Glutamatergic neuron (in vitro differentiated cells): ENCODE results near the gene FBXO17. TPM values are rescaled to one million over a fixed set of nuclear protein-coding genes. Genes with fewer than 3 reads are reported as not detected.
A peak's percentile ranks its signal among the peaks of the same experiment; 100 is the strongest.
"Not testable (repeated sequence)": the region's sequence is repeated elsewhere in the genome, so short reads cannot be mapped to it uniquely, and the experiment has no call there.

Experiments
- DNase-seq: peaks from one replicate; pipeline ENCODE4 v3.0.0; 2022
- H3K27ac Mint-ChIP-seq: one replicate; pipeline ENCODE4 v1.8.0; 2020; ENCODE audit warnings: mild to moderate bottlenecking, mixed read lengths, inconsistent platforms; ENCODE audit not compliant: unreplicated experiment
- H3K27me3 Mint-ChIP-seq: one replicate; pipeline ENCODE4 v1.8.0; 2020; ENCODE audit warnings: mild to moderate bottlenecking, moderate library complexity, mixed read lengths, inconsistent platforms; ENCODE audit not compliant: unreplicated experiment
- H3K36me3 Mint-ChIP-seq: one replicate; pipeline ENCODE4 v1.8.0; 2020; ENCODE audit warnings: mild to moderate bottlenecking, mixed read lengths, inconsistent platforms; ENCODE audit not compliant: unreplicated experiment
- H3K4me1 Mint-ChIP-seq: one replicate; pipeline ENCODE4 v1.8.0; 2020; ENCODE audit warnings: mild to moderate bottlenecking, low read depth, mixed read lengths, inconsistent platforms; ENCODE audit not compliant: unreplicated experiment
- H3K4me3 Mint-ChIP-seq: one replicate; pipeline ENCODE4 v1.8.0; 2020; ENCODE audit warnings: mild to moderate bottlenecking, mixed read lengths, inconsistent platforms; ENCODE audit not compliant: unreplicated experiment
- H3K9me3 Mint-ChIP-seq: one replicate; pipeline ENCODE4 v1.8.0; 2020; ENCODE audit warnings: mild to moderate bottlenecking, moderate library complexity, mixed read lengths, inconsistent platforms; ENCODE audit not compliant: unreplicated experiment
- total RNA-seq: library from RNA; stranded (reverse); fragmentation: NEBNext Ultra II Directional; extraction: Animal tissue kit (Norgen Biotek cat#: 25700); gene quantifications from one replicate; pipeline ENCODE4 v1.2.1, GENCODE V29; 2021; ENCODE audit not compliant: unreplicated experiment
- TF ChIP-seq, protein P1 (sequence below): fragments of 200-600 bp; sonication (generic); IDR thresholded peaks from one replicate; pipeline ENCODE4 v1.5.0; 2021; ENCODE audit not compliant: partially characterized antibody, unreplicated experiment

FBXO17 gene
- total RNA-seq, 1 donor from 2014 or later, result 5.5 TPM

- Mint-ChIP-seq H3K36me3 (no peaks in the 10 kb centered on the region), H3K4me3 (peak overlapping the region; percentile 88), H3K9me3 (peaks cover 3% of the 10 kb centered on the region), H3K27ac (peak overlapping the region; percentile 22), H3K27me3 (peaks cover 8% of the 10 kb centered on the region), H3K4me1 (peaks cover 11% of the 10 kb centered on the region)
- TF ChIP-seq, protein P1, sequence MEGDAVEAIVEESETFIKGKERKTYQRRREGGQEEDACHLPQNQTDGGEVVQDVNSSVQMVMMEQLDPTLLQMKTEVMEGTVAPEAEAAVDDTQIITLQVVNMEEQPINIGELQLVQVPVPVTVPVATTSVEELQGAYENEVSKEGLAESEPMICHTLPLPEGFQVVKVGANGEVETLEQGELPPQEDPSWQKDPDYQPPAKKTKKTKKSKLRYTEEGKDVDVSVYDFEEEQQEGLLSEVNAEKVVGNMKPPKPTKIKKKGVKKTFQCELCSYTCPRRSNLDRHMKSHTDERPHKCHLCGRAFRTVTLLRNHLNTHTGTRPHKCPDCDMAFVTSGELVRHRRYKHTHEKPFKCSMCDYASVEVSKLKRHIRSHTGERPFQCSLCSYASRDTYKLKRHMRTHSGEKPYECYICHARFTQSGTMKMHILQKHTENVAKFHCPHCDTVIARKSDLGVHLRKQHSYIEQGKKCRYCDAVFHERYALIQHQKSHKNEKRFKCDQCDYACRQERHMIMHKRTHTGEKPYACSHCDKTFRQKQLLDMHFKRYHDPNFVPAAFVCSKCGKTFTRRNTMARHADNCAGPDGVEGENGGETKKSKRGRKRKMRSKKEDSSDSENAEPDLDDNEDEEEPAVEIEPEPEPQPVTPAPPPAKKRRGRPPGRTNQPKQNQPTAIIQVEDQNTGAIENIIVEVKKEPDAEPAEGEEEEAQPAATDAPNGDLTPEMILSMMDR, result no peak
- peak; percentile 23 for DNase-seq
Observed at GRCh38 chr19:38975861-38976271, 324 bp upstream of the FBXO17 start.

DNA sequence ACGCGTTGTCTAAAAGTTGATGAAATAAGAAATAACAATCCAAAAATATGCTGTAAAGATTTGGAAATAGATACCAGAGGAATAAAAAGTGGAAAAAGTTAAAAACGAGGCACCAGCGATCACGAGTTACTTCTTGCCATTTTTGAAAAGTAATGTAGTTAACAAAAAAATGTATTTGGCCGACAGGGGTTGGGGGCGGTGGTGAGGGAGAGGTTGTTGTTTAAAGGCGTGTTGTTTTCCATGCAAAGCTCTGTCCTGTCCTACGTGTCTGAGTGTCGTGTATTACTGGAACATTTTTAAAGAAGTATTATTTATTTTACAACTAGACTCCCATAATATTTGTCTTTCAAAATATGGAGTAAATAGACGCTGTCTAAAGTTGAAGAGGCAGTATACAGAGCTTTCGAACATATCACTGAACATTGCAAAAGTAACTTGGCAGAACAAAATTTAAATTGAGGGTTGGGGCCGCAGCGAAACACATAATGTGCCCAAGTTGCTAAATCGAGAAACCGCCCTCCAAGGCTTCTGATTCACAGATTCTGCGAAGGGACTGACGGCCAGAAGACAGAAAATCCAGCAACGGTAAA is 823 bp downstream of the FBXO17 start:
- peak overlapping the region; percentile 84 for H3K4me3 Mint-ChIP-seq
- peaks cover 3% of the 10 kb centered on the region for H3K9me3 Mint-ChIP-seq
- H3K27ac Mint-ChIP-seq, result no peak overlapping the region
- TF ChIP-seq, protein P1, result no peak
- H3K36me3 Mint-ChIP-seq, result no peaks in the 10 kb centered on the region
- peaks cover 11% of the 10 kb centered on the region for H3K4me1 Mint-ChIP-seq
- peaks cover 6% of the 10 kb centered on the region for H3K27me3 Mint-ChIP-seq
- DNase-seq, result no peak

DNA sequence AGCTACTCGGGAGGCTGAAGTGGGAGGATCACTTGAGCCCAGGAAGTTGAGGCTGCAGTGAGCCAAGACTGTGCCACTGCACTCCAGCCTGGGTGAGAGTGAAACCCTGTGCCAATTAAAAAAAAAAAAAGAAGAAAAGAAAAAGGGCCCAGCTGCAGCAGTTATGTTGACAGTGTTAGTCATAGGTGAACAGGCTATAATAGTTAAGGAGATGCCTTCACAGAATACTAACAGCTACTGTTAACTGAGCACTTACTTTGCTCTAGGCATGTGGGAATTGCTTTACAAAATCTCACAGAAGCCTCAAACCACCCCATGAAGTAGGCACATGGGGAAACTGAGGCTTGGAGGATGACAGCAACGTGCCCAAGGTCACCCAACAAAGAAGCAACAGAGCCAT is 3.9 kb downstream of the FBXO17 start:
- H3K36me3 Mint-ChIP-seq, result no peaks in the 10 kb centered on the region
- DNase-seq, result no peak
- TF ChIP-seq, protein P1, result no peak
- H3K27me3 Mint-ChIP-seq, result peaks cover 6% of the 10 kb centered on the region
- H3K4me1 Mint-ChIP-seq, result peaks cover 10% of the 10 kb centered on the region
- no peak overlapping the region for H3K4me3 Mint-ChIP-seq
- H3K27ac Mint-ChIP-seq, result no peak overlapping the region
- H3K9me3 Mint-ChIP-seq, result peaks cover 3% of the 10 kb centered on the region

DNA sequence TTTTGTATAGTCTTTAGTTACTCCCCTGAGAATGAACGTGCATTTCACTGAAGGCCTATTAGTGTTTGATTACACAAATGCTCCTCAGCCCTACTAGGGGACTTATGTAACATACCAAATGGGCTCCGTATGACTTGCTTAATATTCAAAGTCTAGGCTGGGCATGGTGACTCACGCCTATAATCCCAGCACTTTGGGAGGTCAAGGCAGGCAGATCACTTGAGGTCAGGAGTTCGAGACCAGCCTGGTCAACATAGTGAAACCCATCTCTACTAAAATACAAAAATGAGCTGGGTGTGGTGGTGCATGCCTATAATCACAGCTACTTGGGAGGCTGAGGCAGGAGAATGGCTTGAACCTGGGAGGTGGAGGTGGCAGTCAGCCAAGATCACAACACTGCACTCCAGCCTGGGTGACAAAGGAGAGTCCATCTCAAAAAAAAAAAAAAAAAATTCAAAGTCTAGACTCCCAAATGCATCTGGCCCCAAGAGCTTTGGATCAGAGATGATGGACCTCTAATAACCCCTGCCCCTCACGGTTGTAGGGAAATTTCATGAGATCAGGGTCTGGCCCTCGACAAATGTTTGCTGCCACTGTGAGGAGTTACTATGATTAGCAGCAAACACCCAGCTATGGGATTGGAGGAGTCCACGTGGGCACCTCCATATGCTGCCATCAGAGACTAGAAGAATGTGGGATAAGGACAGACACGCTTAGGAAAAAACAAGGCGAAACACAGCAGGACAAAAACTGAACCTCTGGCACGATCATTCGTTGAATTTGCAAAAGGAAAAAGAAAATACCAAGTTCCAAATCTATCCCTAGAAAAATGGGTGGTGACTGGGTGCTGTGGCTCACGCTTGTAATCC is 4.6 kb downstream of the FBXO17 start:
- H3K27me3 Mint-ChIP-seq, result peaks cover under 1% of the 10 kb centered on the region
- TF ChIP-seq, protein P1, result no peak
- no peaks in the 10 kb centered on the region for H3K36me3 Mint-ChIP-seq
- no peak overlapping the region for H3K27ac Mint-ChIP-seq
- H3K4me1 Mint-ChIP-seq, result peaks cover 4% of the 10 kb centered on the region
- peak overlapping the region; percentile 20 for H3K4me3 Mint-ChIP-seq
- H3K9me3 Mint-ChIP-seq, result peaks cover 3% of the 10 kb centered on the region
- no peak for DNase-seq

GRCh38 chr19:38966149-38966548 is 9.4 kb downstream of the FBXO17 start:
- H3K36me3 Mint-ChIP-seq, H3K9me3 Mint-ChIP-seq, H3K27ac Mint-ChIP-seq, H3K4me3 Mint-ChIP-seq, DNase-seq, H3K27me3 Mint-ChIP-seq, H3K4me1 Mint-ChIP-seq: not testable (repeated sequence)
